ENCODE results near the gene SAMD11. TPM values are rescaled to one million over a fixed set of nuclear protein-coding genes. Genes with fewer than 3 reads are reported as not detected.

The SAMD11 gene
- polyA plus RNA-seq, 1 donor from 2014 or later, result 21.6 TPM

- Histone ChIP-seq H4K20me1 (ENCODE audit: insufficient read depth) (no peaks in the 10 kb centered on the region), H3K9me2 (ENCODE audit: insufficient read depth, low read length) (no peaks in the 10 kb centered on the region), H3K27me3 (ENCODE audit: insufficient read depth, low read depth, low read length) (peaks cover 64% of the 10 kb centered on the region), H2AFZ (ENCODE audit: low read depth, low read length) (no peak overlapping the region), H3K4me3 (ENCODE audit: low read length) (peak overlapping the region; percentile 42), H3K27ac (ENCODE audit: low read length) (no peak overlapping the region), H3K9me3 (ENCODE audit: low read length) (no peaks in the 10 kb centered on the region), H3K79me2 (replicated peaks; ENCODE audit: insufficient read depth, low read length) (no peaks in the 10 kb centered on the region), H3K4me2 (ENCODE audit: low read length) (no peak overlapping the region), H3K9ac (ENCODE audit: low read length) (no peak overlapping the region), H3F3A (ENCODE audit: insufficient read depth, low read length, poor library complexity, severe bottlenecking) (no peaks in the 10 kb centered on the region), H3K36me3 (ENCODE audit: insufficient read depth, low read length) (no peaks in the 10 kb centered on the region)
- TF ChIP-seq TAF1 (IDR thresholded peaks at IDR 0.05; ENCODE audit: low read depth) (no peak), SMC3 (conservative IDR thresholded peaks at IDR 0.05; ENCODE audit: poor library complexity) (no peak)
Observed at GRCh38 chr1:939511-940106, 15.9 kb downstream of the SAMD11 start.

DNA sequence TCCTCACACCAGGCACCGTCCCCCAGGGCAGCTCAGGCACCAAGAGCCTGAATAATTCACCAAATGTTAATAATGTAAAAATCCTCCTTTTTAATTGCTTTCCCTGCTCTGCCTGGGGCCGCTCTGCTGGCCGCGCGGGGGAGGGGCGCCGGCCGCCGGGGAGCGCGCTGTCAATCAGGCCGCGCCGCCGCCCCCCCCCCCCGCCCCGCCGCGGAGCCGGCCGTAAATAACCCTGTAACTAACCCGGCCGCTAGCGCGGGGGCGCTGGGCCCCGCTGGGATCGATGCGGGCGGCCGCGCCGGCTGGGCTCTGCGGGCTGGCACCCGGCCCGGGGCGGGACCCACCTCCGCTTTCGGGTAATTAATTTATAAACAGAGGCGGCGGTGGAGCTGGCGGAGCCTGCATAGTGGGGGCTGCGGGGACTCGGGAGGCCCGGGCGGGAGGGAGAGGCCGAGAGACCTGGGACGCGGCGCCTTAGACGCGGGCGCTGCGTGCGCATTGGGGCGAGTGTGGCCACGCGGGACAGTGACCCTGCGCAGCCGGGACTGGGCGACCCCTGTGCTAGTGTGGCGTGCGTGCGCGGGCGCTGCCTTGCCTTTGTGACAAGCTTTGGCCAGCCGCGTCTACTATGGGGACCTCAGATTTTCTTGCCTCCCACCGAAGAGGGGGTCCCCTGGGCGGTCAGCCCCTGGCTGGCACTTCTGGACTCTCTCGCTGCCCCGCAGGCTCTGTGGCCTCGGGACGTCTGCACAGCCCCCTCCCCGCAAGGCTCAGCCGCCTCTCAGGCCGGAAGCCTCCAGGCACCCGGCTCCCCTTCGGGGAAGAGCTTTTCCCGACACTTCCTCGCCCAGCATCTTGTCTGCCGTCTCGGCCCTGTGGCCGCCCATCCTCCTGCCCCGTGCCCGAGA lies 16.6 kb downstream of the SAMD11 start:
- peak overlapping the region; percentile 42 for H3K9ac ChIP-seq (ENCODE audit: low read length)
- no peaks in the 10 kb centered on the region for H3F3A ChIP-seq (ENCODE audit: insufficient read depth, low read length, poor library complexity, severe bottlenecking)
- peak overlapping the region; percentile 61 for H3K4me3 ChIP-seq (ENCODE audit: low read length)
- H3K27ac ChIP-seq (ENCODE audit: low read length), result no peak overlapping the region
- H3K27me3 ChIP-seq (ENCODE audit: insufficient read depth, low read depth, low read length), result peaks cover 58% of the 10 kb centered on the region
- H3K9me2 ChIP-seq (ENCODE audit: insufficient read depth, low read length), result no peaks in the 10 kb centered on the region
- H4K20me1 ChIP-seq (ENCODE audit: insufficient read depth), result no peaks in the 10 kb centered on the region
- no peaks in the 10 kb centered on the region for H3K79me2 ChIP-seq (replicated peaks; ENCODE audit: insufficient read depth, low read length)
- no peaks in the 10 kb centered on the region for H3K36me3 ChIP-seq (ENCODE audit: insufficient read depth, low read length)
- no peak overlapping the region for H2AFZ ChIP-seq (ENCODE audit: low read depth, low read length)
- H3K9me3 ChIP-seq (ENCODE audit: low read length), result no peaks in the 10 kb centered on the region
- H3K4me2 ChIP-seq (ENCODE audit: low read length), result no peak overlapping the region
- no peak for TF ChIP-seq MXI1 (conservative IDR thresholded peaks at IDR 0.05; ENCODE audit: poor library complexity, severe bottlenecking)
- TF ChIP-seq TAF1 (IDR thresholded peaks at IDR 0.05; ENCODE audit: low read depth), result no peak
- TF ChIP-seq EZH2 (IDR thresholded peaks at IDR 0.05; ENCODE audit: borderline replicate concordance, insufficient read depth, low read length, poor library complexity, severe bottlenecking), result no peak
- no peak for TF ChIP-seq RAD21 (conservative IDR thresholded peaks at IDR 0.05)
- TF ChIP-seq EP300 (conservative IDR thresholded peaks at IDR 0.05; ENCODE audit: poor library complexity, severe bottlenecking), result no peak
- no peak for TF ChIP-seq POLR2AphosphoS5 (IDR thresholded peaks at IDR 0.05)
- TF ChIP-seq REST (IDR thresholded peaks at IDR 0.05; ENCODE audit: borderline replicate concordance), result no peak
- TF ChIP-seq SMC3 (conservative IDR thresholded peaks at IDR 0.05; ENCODE audit: poor library complexity), result no peak
- TF ChIP-seq, protein P1, sequence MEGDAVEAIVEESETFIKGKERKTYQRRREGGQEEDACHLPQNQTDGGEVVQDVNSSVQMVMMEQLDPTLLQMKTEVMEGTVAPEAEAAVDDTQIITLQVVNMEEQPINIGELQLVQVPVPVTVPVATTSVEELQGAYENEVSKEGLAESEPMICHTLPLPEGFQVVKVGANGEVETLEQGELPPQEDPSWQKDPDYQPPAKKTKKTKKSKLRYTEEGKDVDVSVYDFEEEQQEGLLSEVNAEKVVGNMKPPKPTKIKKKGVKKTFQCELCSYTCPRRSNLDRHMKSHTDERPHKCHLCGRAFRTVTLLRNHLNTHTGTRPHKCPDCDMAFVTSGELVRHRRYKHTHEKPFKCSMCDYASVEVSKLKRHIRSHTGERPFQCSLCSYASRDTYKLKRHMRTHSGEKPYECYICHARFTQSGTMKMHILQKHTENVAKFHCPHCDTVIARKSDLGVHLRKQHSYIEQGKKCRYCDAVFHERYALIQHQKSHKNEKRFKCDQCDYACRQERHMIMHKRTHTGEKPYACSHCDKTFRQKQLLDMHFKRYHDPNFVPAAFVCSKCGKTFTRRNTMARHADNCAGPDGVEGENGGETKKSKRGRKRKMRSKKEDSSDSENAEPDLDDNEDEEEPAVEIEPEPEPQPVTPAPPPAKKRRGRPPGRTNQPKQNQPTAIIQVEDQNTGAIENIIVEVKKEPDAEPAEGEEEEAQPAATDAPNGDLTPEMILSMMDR (IDR thresholded peaks at IDR 0.05; ENCODE audit: poor library complexity, severe bottlenecking), result no peak

All from neural cell (in vitro differentiated cells).